ENCODE data around the gene CFAP58.

The CFAP58 gene

DNA sequence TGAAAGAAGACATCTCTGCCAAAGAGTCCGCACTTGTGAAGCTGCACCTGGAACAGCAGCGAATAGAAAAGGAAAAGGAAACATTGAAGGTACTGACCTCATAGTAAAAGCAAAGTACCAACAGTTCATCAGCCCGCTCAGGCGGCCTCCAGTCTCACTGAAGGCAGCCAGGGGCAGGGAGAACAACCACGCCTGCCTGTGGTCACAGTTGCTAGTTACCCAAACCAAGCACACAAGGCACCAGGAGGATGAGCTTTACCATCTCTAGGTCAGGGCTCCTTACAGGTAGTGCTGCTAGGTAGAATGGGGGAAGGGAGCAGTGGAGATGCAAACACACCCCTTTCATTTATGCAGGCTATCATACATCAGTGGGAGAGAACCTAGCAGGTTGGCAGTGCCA is 39.8 kb downstream of the CFAP58 start:
- no peak for TF ChIP-seq ZNF274 (IDR thresholded peaks at IDR 0.05; ENCODE audit: low read depth, low read length)
- H3K4me3 ChIP-seq (ENCODE audit: low read length): no peak overlapping the region

DNA sequence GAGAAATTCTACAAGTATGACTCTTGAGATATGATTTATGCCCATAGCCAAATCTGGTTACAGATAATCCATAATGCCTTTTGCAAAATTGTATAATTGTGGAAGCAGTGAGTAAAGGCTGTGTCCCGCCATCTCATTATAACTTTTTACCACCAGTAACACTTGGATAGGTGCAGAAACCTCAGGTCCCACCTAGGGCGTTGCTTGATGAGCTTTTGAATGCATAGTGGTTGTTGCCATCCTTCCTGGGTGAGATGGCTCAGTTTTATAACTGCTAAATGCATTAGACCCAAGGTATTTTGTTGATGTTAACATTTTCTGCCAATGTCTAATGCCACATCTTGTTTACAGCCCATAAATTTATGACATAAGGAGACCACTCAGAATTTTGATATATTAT is 42.9 kb downstream of the CFAP58 start:
- TF ChIP-seq ZNF274 (IDR thresholded peaks at IDR 0.05; ENCODE audit: low read depth, low read length): no peak
- H3K4me3 ChIP-seq (ENCODE audit: low read length): no peak overlapping the region

DNA sequence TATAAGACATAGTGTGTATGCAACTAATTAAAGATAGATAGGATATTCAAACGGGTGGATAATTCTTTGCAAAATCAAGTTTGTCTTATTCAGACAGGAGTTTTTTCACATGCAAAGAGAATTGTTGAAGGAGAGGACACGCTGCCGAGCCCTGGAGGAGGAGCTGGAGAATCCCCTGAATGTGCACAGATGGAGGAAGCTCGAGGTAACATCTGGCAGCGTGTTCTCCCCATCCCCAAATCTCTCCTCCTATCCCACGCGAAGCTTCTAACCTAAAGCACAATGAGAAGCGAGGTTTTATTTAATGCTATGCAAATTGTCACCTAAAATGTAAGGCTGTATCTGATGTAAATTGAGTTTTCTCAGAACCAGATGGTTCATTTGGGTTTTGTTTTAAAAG is 50.0 kb downstream of the CFAP58 start:
- TF ChIP-seq ZNF274 (IDR thresholded peaks at IDR 0.05; ENCODE audit: low read depth, low read length): no peak
- no peak overlapping the region for H3K4me3 ChIP-seq (ENCODE audit: low read length)

DNA sequence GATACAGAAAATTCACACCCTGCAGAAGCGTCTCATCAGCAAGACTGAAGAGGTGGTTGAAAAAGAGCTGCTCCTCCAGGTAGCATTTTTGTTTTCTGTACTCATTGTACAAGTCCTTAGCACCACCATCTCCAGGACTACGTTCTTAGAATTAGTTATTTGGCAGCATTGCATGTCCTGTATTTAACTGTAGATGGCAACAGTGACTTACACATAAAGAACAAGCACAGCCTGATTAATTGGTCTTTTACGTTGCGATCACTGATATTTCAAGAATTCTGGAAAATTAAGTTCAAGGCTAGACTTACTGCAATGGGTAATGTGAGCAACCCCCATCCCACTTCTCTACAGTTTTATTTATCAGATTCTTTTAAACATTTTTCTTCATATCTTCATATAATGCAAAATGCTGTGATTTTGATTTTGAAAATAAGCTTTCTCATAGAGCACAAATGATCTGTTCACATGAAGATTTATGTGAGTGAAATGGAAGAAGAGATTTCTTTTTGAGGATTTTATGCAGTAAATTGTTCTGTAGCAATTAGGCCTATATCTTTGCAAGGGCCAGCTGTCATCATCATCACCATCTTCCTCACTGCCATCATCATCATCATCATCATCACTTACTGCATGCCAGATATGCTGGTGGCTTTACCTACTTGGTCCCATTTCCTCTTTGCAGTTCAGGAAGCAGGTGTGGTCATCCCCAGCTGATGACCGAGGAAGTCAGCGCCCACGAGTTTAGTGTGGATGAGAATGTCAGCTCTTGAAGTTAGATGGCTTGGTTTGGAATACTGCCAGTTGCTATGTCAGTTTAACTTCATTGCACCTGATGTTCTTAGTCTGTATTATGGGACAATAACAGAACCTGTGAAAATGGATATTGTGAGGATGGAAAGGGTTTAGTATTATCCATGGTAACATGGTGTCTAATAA is 53.4 kb downstream of the CFAP58 start:
- TF ChIP-seq ZNF274 (IDR thresholded peaks at IDR 0.05; ENCODE audit: low read depth, low read length): no peak
- no peak overlapping the region for H3K4me3 ChIP-seq (ENCODE audit: low read length)

DNA sequence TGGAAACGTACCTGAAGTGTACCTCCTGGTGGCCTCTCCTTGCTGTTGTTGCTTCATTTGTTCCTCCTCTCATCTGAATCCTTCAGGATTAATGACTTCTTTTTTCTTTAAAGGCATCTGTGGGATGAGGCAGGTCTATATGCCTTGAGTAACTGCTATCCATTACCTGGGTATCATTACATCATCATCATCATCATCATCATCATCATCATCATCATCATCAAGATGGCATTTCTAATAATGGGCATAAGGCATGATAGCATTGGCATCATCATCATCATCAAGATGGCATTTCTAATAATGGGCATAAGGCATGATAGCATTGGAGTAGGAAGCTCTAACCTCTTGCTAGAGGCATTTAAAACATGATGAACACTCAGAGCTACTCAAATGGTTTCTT is 59.9 kb downstream of the CFAP58 start:
- no peak overlapping the region for H3K4me3 ChIP-seq (ENCODE audit: low read length)
- no peak for TF ChIP-seq ZNF274 (IDR thresholded peaks at IDR 0.05; ENCODE audit: low read depth, low read length)

DNA sequence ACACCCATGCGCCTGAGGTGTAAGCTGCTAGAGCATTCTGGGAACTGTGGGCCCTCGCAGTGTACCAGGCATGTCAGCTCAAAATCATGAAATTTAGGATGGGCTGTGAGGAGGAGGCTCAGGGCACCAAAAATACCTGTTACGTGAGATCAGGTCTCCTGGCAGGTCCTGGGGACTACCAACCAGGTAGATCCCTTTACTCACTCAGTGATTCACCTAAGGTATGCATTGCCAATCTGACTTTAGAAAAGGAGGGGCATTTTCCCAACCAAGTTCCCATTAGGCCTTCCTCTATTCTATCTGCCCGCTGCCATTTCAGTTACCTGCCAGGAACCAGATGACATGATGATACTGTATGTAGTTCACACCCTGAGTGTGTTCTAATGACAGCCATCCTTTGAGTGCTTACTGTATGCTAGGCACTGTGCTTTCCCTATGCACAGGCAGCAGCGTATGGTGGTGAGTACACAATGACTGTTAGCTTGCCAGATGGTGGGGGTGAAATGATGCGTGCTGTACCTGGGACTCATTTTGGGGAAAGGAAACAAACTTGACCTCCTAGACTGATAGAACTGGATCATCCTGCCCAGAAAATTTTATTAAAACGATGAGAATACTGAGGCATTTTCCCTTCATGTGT is 62.0 kb downstream of the CFAP58 start:
- H3K4me3 ChIP-seq (ENCODE audit: low read length): no peak overlapping the region
- TF ChIP-seq ZNF274 (IDR thresholded peaks at IDR 0.05; ENCODE audit: low read depth, low read length): no peak

DNA sequence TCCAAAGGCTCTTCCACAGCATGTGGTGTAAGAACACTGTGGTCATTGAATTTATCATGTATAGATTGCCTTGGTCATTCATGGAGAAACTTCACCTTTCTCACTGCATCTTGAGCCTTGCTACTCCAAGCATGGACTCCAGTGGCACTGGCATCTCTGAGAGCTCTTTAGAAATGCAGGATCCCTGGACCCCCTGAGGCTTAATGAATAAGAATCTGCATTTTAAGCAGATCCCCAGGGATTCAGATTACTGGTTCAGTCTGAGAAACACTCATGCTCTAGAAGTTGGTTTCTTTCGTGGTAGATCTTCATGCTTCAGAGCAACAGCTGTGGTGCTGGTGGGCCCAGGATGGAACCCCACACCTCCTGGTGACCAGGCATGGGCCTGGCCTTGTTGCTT is 63.2 kb downstream of the CFAP58 start:
- no peak overlapping the region for H3K4me3 ChIP-seq (ENCODE audit: low read length)
- no peak for TF ChIP-seq ZNF274 (IDR thresholded peaks at IDR 0.05; ENCODE audit: low read depth, low read length)

DNA sequence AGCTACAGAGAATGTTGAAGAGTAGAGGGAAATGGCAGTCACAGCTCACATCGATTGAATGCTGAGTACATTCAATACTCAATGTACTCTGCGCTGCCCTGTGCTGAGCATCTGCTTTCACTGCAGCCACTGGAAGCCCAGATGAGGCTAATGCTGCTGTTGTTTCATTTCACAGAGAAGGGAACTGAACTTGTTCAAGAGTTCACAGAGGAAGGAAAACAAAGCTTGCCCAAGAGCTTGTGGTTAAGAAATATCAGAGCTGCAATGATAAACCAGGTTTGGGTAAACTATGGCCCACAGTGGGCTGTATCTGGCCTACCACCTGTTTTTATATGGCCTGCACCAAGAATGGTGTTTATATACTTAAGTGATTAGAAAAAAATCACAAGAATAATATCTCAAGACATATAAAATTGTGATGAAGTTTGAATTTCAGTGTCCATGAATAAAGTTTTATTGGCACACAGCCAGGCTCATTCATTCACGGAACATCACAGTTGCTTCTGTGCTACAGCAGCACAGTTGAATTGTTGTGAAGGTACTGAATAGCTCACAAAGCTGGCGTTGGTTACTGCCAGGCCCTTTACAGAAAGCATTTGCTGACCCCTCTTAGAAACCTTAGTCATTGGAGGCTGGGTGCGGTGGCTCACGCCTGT is 64.1 kb downstream of the CFAP58 start:
- no peak for TF ChIP-seq ZNF274 (IDR thresholded peaks at IDR 0.05; ENCODE audit: low read depth, low read length)
- H3K4me3 ChIP-seq (ENCODE audit: low read length): no peak overlapping the region

DNA sequence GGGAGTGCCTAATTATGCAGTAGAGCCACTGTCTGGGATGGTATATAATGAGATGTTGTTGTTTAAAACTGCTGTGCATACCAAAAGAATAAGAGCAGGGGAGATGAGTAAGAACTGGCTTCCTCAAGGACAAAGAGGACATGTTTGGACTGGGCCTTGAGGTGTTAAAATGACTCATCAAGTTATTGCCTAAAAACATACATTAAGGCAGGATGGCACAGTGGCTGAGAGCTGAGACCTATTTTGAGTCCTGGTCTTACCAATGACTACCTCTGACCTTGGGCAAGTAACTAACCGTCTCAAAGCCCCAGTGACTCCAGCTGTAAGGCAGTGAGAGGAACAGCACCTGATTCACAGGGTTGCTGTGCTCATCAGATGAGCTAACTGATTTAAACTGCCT is 71.1 kb downstream of the CFAP58 start:
- no peak for TF ChIP-seq ZNF274 (IDR thresholded peaks at IDR 0.05; ENCODE audit: low read depth, low read length)
- H3K4me3 ChIP-seq (ENCODE audit: low read length): no peak overlapping the region

DNA sequence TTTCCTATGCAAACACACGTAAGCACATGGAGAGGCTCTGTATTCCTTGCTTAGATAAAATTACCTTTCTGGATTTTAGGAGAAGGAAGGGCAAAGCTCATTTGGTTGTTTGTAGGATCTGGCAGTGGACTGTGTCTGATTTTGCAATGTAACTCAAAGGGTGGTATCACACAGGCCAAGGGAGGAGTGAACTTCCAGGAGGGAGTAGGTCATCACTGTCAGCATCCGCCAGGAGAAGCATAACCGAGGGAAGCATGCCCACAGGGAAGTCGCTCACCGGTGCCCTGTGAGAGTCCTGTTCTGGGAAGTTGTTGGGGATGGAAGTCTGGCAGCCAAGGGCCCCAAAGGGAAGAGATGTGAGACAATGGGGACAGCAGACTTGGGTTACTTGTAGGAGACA is 74.4 kb downstream of the CFAP58 start:
- TF ChIP-seq ZNF274 (IDR thresholded peaks at IDR 0.05; ENCODE audit: low read depth, low read length): no peak
- no peak overlapping the region for H3K4me3 ChIP-seq (ENCODE audit: low read length)

DNA sequence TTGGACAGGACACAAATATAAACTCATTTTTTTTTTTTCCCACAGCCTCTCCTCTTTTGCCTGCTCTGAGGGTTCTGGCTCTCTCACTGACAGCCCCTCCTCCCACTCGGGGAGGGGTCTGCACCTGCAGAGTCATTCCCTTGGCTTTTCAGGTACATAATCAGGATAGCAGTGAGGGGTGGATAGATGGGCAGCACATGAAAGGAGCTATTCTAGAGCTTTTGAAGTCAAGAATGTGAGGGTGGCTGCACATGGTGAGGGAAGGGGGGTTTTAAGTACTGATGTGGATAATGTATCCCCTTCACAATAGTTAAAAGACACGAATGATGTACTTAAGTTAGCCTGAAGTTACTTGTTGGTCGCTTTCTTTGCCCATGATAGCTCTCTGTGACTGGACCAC is 76.2 kb downstream of the CFAP58 start:
- no peak overlapping the region for H3K4me3 ChIP-seq (ENCODE audit: low read length)
- no peak for TF ChIP-seq ZNF274 (IDR thresholded peaks at IDR 0.05; ENCODE audit: low read depth, low read length)

DNA sequence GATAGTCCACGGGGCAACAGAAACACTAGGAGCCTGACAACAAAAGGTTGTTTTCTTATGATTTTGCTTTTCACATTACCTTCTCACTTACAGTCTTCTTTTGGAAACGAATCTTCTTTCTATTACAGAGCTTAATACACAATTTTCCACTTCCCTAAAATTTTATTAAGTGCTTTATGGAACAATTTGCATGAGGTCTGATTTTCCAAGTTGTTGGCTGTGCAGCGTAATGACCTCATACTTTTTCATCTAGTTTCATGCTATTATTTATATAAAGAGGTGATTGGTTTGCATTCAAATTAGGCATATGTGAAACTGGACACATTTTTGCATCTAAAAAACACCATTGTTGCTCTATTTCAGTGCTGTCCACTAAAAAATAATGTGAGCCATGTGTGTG is 76.7 kb downstream of the CFAP58 start:
- TF ChIP-seq ZNF274 (IDR thresholded peaks at IDR 0.05; ENCODE audit: low read depth, low read length): no peak
- H3K4me3 ChIP-seq (ENCODE audit: low read length): no peak overlapping the region

DNA sequence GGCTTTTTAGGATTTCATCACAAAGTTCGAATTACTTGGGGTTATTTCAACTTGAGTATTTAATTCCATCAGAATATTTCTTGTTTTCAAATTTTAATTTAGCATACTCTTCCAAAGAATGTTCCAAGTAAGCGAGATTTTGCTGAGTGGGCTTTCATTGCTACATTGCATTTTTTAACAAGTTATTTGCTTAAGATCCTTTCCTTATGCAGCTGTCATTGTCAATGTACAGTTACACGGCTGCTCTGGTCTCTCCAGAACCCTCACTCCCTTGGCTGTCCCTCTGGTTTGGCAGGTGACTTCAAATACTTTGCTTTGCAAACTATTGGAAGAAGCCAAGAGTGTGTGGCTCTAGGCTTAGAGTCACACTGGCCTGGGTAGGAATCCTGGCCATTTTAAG is 80.0 kb downstream of the CFAP58 start:
- TF ChIP-seq ZNF274 (IDR thresholded peaks at IDR 0.05; ENCODE audit: low read depth, low read length): no peak
- H3K4me3 ChIP-seq (ENCODE audit: low read length): no peak overlapping the region

DNA sequence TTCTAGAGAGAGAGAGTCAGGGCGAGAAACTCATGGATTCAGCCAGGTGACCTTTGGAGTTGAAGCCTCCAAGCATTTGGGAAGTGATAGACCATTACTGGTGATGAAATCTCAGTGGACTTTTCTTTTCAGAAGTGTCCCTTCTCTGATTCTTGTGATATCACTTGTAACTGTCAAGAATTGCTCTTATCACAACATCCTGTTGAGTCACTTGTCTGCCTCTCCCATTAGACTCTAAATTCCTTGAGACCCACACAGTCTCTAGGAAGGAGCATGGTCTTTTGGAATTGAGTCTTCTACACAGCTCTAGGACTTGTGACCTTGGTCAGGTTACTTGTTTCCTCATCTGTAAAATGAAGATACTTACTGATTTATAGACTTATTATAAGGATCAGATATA is 81.0 kb downstream of the CFAP58 start:
- no peak for TF ChIP-seq ZNF274 (IDR thresholded peaks at IDR 0.05; ENCODE audit: low read depth, low read length)

DNA sequence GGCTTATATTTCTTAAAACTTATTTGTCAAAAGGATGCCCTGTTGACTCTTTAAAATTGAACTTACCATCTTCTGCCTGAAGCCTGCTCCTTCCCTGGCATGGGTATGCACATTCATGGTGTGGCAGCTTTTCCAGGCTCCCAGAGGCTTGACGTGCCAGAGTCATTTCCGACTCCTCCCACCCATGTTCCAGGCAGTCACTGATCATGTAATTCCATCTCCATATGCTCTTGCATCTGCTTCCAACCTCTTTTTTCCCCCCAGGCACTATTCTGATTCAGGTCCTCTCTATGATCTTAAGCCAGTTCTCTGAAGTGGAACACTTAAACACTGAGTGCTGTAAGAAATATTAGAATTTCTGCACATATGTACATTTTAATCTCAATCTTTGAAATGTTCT is 82.2 kb downstream of the CFAP58 start:
- no peak overlapping the region for H3K4me3 ChIP-seq (ENCODE audit: low read length)
- TF ChIP-seq ZNF274 (IDR thresholded peaks at IDR 0.05; ENCODE audit: low read depth, low read length): no peak

More for the DNA sequence above, 81.0 kb downstream of the CFAP58 start:
- no peak overlapping the region for H3K4me3 ChIP-seq (ENCODE audit: low read length)

Data from GM08714 (cell line).